ENCODE results near the gene HLA-F.

HLA-F gene

GRCh38 chr6:29680416-29680815 is 42.8 kb upstream of the HLA-F start:
- no peak for DNase-seq
- Histone ChIP-seq H3K4me1 (ENCODE audit: insufficient read depth, low read length) (no peaks in the 10 kb centered on the region), H3K36me3 (ENCODE audit: insufficient read depth, low read length) (no peaks in the 10 kb centered on the region), H4K20me1 (ENCODE audit: insufficient read depth, low read length) (no peaks in the 10 kb centered on the region), H3K9ac (ENCODE audit: low read depth, low read length) (no peak overlapping the region), H2AFZ (ENCODE audit: low read depth, low read length) (no peak overlapping the region), H3K79me2 (ENCODE audit: insufficient read depth, low read length) (no peaks in the 10 kb centered on the region), H3K27ac (ENCODE audit: low read length) (no peak overlapping the region), H3K4me2 (ENCODE audit: insufficient read depth, low read length) (no peak overlapping the region), H3K27me3 (ENCODE audit: insufficient read depth, low read length, poor library complexity) (peaks cover 2% of the 10 kb centered on the region), H3K9me3 (ENCODE audit: insufficient read depth, low read length, severe bottlenecking) (no peaks in the 10 kb centered on the region), H3K4me3 (ENCODE audit: low read depth in 1 of 2, low read length in 2 of 2) (no peak overlapping the region)
- no peak for ATAC-seq (ENCODE audit: insufficient read depth, low read depth)
- no peak for TF ChIP-seq EZH2 (IDR thresholded peaks at IDR 0.05; ENCODE audit: borderline replicate concordance, low read depth, low read length, severe bottlenecking)
- TF ChIP-seq CTCF (IDR thresholded peaks at IDR 0.05; ENCODE audit: borderline replicate concordance, extremely low read depth, low read length, poor library complexity, severe bottlenecking): no peak

GRCh38 chr6:29680904-29681303 is 42.3 kb upstream of the HLA-F start, which contains the start of gene ZFP57:
Gene ZFP57, minus strand, starts transcription at chr6:29681152. Its CDS starts 4,149 bp downstream, at chr6:29677003.
- Histone ChIP-seq H4K20me1 (ENCODE audit: insufficient read depth, low read length) (no peaks in the 10 kb centered on the region), H3K27ac (ENCODE audit: low read length) (no peak within 1 kb of the TSS), H3K36me3 (ENCODE audit: insufficient read depth, low read length) (no peaks in the 10 kb centered on the region), H3K27me3 (ENCODE audit: insufficient read depth, low read length, poor library complexity) (peaks cover 7% of the 10 kb centered on the region), H3K4me2 (ENCODE audit: insufficient read depth, low read length) (no peak within 1 kb of the TSS), H3K9ac (ENCODE audit: low read depth, low read length) (no peak within 1 kb of the TSS), H3K79me2 (ENCODE audit: insufficient read depth, low read length) (no peaks in the 10 kb centered on the region), H3K4me1 (ENCODE audit: insufficient read depth, low read length) (no peaks in the 10 kb centered on the region), H3K4me3 (ENCODE audit: low read depth in 1 of 2, low read length in 2 of 2) (no peak within 1 kb of the TSS), H2AFZ (ENCODE audit: low read depth, low read length) (no peak within 1 kb of the TSS), H3K9me3 (ENCODE audit: insufficient read depth, low read length, severe bottlenecking) (no peaks in the 10 kb centered on the region)
- DNase-seq (no peak), ATAC-seq (ENCODE audit: insufficient read depth, low read depth) (no peak)
- no peak for TF ChIP-seq EZH2 (IDR thresholded peaks at IDR 0.05; ENCODE audit: borderline replicate concordance, low read depth, low read length, severe bottlenecking)
- no peak for TF ChIP-seq CTCF (IDR thresholded peaks at IDR 0.05; ENCODE audit: borderline replicate concordance, extremely low read depth, low read length, poor library complexity, severe bottlenecking)

- H3K9me3 ChIP-seq (ENCODE audit: insufficient read depth, low read length, severe bottlenecking): no peaks in the 10 kb centered on the region
- H3K36me3 ChIP-seq (ENCODE audit: insufficient read depth, low read length): no peaks in the 10 kb centered on the region
- DNase-seq: no peak
- H3K9ac ChIP-seq (ENCODE audit: low read depth, low read length): no peak overlapping the region
- ATAC-seq (ENCODE audit: insufficient read depth, low read depth): no peak
- H3K4me1 ChIP-seq (ENCODE audit: insufficient read depth, low read length): no peaks in the 10 kb centered on the region
- H4K20me1 ChIP-seq (ENCODE audit: insufficient read depth, low read length): no peaks in the 10 kb centered on the region
- no peak overlapping the region for H3K4me2 ChIP-seq (ENCODE audit: insufficient read depth, low read length)
- H2AFZ ChIP-seq (ENCODE audit: low read depth, low read length): no peak overlapping the region
- H3K4me3 ChIP-seq (ENCODE audit: low read depth in 1 of 2, low read length in 2 of 2): no peak overlapping the region
- H3K27me3 ChIP-seq (ENCODE audit: insufficient read depth, low read length, poor library complexity): peaks cover 8% of the 10 kb centered on the region
- H3K79me2 ChIP-seq (ENCODE audit: insufficient read depth, low read length): no peaks in the 10 kb centered on the region
- H3K27ac ChIP-seq (ENCODE audit: low read length): no peak overlapping the region
- TF ChIP-seq CTCF (IDR thresholded peaks at IDR 0.05; ENCODE audit: borderline replicate concordance, extremely low read depth, low read length, poor library complexity, severe bottlenecking): no peak
- no peak for TF ChIP-seq EZH2 (IDR thresholded peaks at IDR 0.05; ENCODE audit: borderline replicate concordance, low read depth, low read length, severe bottlenecking)
Observed at GRCh38 chr6:29681811-29682210, 41.4 kb upstream of the HLA-F start.

All from DND-41 (cell line).